T-helper 17 cell (primary cell): ENCODE measurements around the gene CRHR2. TPM values are rescaled to one million over a fixed set of nuclear protein-coding genes. Genes with fewer than 3 reads are reported as not detected.
A peak's percentile ranks its signal among the peaks of the same experiment; 100 is the strongest.

Experiments used
- ATAC-seq: fragments of 150-1000 bp; cut with Tn5 transposase; 2 replicates; pipeline ENCODE4 v1.10.0; 2021; ENCODE audit warnings: mild to moderate bottlenecking, moderate library complexity
- DNase-seq, 3 donors: peaks; one replicate each; pipeline versions ENCODE4 v3.0.0 to v3.0.0-alpha.2; 2020 to 2021
- H3K9me3 ChIP-seq: one replicate; pipeline ENCODE4 v1.7.0; 2013; ENCODE audit warnings: low read length, mild to moderate bottlenecking; ENCODE audit not compliant: control insufficient read depth, poor library complexity, severe bottlenecking
- H3K27ac Mint-ChIP-seq: one replicate; pipeline ENCODE4 v1.8.0; 2022; ENCODE audit warnings: mild to moderate bottlenecking, moderate library complexity, mixed read lengths
- H3K27me3 Mint-ChIP-seq: one replicate; pipeline ENCODE4 v1.8.0; 2022; ENCODE audit warnings: mixed read lengths
- H3K36me3 Mint-ChIP-seq: one replicate; pipeline ENCODE4 v1.8.0; 2022; ENCODE audit warnings: low read depth, mixed read lengths
- H3K4me1 Mint-ChIP-seq: one replicate; pipeline ENCODE4 v1.8.0; 2022; ENCODE audit warnings: mild to moderate bottlenecking, mixed read lengths
- H3K4me3 Mint-ChIP-seq: one replicate; pipeline ENCODE4 v1.8.0; 2022; ENCODE audit warnings: mild to moderate bottlenecking, moderate library complexity, mixed read lengths
- total RNA-seq, 4 donors: library from RNA in 2 of 4; stranded (reverse) in 2 of 4; gene quantifications; one replicate each; pipeline ENCODE4 v1.2.3 and lab custom pipeline; 2022 to 2026

The CRHR2 gene
- total RNA-seq, 2 donors from 2014 or later: not detected

DNA sequence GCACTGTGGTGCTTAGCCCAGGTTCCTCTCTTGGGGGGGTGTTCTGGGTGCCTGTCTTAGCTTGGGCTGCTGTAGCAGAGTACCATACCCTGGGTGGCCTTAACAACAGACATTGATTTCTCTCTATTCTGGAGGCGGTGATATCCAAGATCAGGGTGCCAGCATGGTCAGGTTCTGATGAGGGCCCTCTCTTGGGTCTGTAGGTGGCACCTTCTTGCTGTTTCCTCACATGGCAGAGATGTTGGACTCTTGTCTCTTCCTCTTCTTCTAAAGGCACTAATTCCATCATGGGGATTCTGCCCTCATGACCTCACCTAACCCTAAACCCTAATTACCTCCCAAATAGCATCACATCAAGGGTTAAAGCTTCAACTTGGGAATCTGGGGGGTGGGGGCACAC is 19.9 kb upstream of the CRHR2 start:
- ATAC-seq (peak; percentile 55), DNase-seq (no peak)
- Mint-ChIP-seq H3K27ac (peak overlapping the region; percentile 67), H3K36me3 (peaks cover 3% of the 10 kb centered on the region), H3K4me1 (peaks cover 19% of the 10 kb centered on the region), H3K4me3 (no peak overlapping the region), H3K27me3 (no peaks in the 10 kb centered on the region)
- H3K9me3 ChIP-seq: no peaks in the 10 kb centered on the region

DNA sequence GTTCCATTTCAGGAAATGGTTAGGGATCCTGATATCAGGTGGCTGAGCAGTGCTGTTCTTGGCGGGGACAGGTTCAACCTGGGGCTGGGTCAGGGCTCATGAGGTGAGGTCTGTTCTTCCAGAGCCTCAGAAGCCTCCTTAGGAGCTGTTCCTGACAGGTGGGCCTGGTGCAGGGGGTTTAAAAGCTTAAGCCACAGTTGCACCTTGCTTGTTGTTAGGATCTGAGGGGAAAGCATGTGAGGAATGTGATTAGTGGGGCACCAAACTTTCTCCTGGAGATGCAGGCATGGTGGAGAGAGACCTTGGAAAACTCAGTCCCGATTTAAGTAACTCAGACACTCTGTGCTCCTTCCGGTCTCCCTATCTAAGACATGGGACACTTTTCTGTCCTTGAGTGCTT is 18.7 kb upstream of the CRHR2 start:
- no peak overlapping the region for H3K4me3 Mint-ChIP-seq
- no peaks in the 10 kb centered on the region for H3K9me3 ChIP-seq
- H3K27me3 Mint-ChIP-seq: no peaks in the 10 kb centered on the region
- H3K27ac Mint-ChIP-seq: no peak overlapping the region
- H3K36me3 Mint-ChIP-seq: no peaks in the 10 kb centered on the region
- H3K4me1 Mint-ChIP-seq: peaks cover 19% of the 10 kb centered on the region
- DNase-seq: no peak
- no peak for ATAC-seq

DNA sequence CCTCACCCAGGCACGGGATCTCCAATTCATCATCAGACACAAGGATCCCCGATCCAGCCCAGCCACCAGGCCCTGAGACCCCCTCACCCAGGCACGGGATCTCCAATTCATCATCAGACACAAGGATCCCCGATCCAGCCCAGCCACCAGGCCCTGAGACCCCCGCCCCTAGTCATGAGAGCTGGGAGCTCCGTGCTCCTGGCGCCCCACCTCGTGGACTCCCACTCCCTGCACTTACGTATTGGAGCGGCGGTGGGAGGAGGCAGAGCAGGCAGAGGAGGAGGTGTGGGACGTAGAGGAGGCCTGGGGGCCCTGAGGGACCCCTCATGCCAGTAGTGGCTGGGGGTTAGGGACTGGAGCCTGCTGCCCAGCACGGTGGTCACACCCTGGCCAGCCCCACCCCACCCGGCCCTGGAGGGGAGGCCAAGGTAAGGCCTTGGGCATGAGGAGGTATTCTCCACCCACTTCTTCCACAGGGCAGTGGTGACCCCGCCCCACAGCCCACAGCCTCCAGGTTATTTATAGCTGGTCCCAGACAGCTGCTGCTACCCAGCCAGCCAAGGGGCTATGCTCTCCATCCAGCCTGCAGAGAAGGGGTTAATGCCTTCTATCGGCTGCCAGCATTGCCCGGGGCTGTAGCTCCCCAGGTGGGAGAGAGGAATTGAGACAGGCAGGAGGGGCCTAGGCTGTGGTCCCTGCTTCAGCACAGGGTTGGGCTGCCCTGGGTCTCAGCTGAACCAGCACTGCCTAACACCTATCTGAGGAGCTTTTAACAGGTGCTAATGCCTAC is 17.6 kb upstream of the CRHR2 start:
- Mint-ChIP-seq H3K27ac (peak overlapping the region; percentile 53), H3K27me3 (no peaks in the 10 kb centered on the region), H3K4me3 (peak overlapping the region; percentile 45), H3K36me3 (no peaks in the 10 kb centered on the region), H3K4me1 (peaks cover 19% of the 10 kb centered on the region)
- no peak for DNase-seq
- H3K9me3 ChIP-seq: no peaks in the 10 kb centered on the region
- no peak for ATAC-seq

DNA sequence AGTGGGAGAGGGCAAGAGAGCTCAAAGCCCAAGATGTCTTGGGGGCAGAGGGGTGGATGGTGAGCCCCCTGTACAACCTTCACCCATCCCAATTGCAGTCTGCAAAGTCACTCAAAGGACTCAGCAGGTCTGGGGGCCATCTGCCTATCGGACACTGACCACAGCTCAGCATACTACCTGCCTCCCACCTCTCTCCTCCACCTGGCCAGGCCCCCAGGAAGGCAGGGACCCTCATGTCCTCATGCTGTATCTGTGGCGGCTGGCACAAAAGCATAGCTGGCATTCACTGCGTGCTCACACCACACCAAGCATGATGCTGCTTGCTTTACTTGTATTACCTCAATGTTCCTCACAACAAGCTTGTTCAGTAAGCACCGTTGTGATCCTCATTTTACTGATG is 16.2 kb upstream of the CRHR2 start:
- Mint-ChIP-seq H3K36me3 (no peaks in the 10 kb centered on the region), H3K27ac (peak overlapping the region; percentile 49), H3K27me3 (peaks cover 3% of the 10 kb centered on the region), H3K4me1 (peaks cover 20% of the 10 kb centered on the region), H3K4me3 (peak overlapping the region; percentile 68)
- no peak for ATAC-seq
- H3K9me3 ChIP-seq: no peaks in the 10 kb centered on the region
- no peak for DNase-seq

DNA sequence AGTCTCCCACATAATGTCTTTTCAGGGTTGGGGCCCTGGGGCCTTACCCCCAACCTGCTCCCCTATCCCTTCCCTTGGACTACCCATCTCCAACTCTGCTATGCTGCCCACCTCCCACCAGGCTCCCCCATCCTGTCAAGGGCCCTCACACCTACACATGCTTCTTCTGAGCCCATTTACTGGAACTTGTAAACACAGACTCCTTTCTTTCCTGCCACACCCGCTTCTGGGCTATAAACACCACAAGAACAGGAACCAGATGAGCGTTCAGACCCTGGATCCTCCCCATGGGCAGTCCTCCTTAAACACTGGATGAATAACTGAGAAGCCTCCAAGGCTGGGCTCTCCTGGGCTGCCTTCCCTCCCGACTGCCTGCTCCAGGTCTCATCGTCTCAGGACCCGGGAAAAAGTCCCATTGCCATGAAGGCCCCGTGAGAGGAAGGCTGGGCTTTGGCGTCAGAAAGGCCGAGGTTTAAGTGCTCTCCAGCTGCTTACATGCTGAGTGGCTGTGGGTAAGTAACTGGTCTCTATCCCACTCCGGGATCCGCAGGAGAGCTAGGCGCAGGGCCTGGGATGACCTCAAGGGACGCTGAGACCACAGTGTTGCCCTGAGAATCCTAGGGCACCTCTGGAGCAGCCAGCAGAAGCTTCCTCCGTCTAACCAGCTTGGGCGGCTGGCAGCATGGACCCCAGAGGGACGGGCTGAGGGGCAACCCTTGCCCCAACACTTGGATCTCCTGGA is 15.6 kb upstream of the CRHR2 start:
- Mint-ChIP-seq H3K4me3 (peak overlapping the region; percentile 77), H3K36me3 (no peaks in the 10 kb centered on the region), H3K4me1 (peaks cover 17% of the 10 kb centered on the region), H3K27me3 (peaks cover 5% of the 10 kb centered on the region), H3K27ac (peak overlapping the region; percentile 49)
- ATAC-seq: no peak
- DNase-seq: no peak
- no peaks in the 10 kb centered on the region for H3K9me3 ChIP-seq

DNA sequence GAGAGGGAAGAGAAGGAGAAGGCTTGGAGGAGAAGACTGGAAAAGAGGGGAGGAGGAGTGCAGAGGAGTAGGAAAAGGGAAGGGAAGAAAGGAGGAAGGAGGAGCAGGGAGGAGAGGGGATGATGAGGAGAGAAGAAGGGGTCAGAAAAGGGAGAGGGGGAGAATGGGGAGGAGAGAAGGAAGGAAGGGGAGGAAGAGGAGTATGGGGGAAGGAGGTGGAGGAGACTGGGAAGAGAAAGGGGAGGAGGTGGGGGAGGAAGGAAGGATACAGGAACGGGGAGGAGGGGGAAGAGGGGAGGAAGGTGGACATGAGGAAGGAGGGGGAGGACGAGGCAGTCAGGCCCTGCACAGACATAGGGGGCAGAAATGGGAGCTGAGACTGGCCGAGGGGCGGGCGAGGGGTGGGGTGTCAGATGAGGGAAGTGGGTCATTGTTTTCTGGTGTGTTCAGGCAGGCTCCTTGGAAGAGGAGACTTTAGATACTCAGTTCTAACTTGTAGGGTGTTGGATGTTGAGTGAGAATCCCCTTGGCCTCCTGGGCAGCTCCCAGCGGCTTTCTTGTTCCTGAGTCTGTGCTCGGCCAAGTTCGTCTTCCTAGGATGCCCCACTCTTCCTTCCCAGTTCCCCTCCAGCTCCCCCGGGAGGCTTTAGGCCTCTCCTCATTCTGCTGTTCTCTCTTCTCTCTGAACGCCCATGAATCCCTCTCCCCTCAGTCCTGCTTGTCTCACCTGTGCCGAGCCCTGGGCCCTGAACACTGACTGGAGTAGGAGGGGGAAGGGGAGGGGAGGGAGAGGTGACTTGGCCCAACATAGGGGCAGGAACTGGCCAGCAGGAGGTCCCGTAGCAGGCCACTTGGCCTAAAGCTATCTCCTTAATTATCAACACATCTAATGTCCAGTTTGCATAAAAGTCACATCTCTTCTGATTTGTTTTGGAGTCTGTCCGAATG is 12.8 kb upstream of the CRHR2 start:
- H3K9me3 ChIP-seq: no peaks in the 10 kb centered on the region
- DNase-seq (no peak), ATAC-seq (no peak)
- Mint-ChIP-seq H3K4me1 (peaks cover 10% of the 10 kb centered on the region), H3K27me3 (peaks cover 21% of the 10 kb centered on the region), H3K36me3 (peaks cover under 1% of the 10 kb centered on the region), H3K4me3 (no peak overlapping the region), H3K27ac (no peak overlapping the region)

DNA sequence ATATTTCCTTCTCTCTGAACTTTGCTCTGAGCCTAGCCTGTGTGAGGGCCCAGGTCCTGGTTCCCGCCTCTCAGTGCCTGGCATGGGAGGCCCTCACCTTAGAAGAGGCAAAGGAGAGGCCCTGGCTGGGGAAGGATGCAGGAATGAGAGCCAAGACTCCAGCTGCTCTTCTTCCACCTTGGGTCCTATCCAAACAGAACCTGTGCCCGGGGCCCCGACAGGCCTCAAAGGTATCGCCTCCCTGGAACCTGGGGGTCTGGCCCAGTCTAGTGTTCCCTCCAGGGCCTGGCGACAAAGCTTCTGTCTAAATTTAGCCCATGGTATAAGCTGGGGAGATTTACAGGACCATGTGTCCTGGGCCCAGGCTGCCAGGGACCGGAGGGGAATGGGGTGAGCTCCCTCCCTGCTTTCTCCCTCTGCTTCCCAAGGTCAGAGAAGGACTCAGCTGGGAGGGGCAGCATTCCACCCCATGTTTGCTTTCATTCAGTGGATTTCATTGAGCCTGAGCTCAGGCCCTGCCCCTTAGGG is 12.0 kb upstream of the CRHR2 start:
- Mint-ChIP-seq H3K4me3 (no peak overlapping the region), H3K4me1 (peaks cover 10% of the 10 kb centered on the region), H3K27ac (no peak overlapping the region), H3K27me3 (peaks cover 29% of the 10 kb centered on the region), H3K36me3 (peaks cover 4% of the 10 kb centered on the region)
- H3K9me3 ChIP-seq: no peaks in the 10 kb centered on the region
- ATAC-seq (no peak), DNase-seq (no peak)

- no peak for ATAC-seq
- no peak for DNase-seq
- Mint-ChIP-seq H3K27ac (no peak overlapping the region), H3K36me3 (peaks cover 4% of the 10 kb centered on the region), H3K4me1 (peaks cover 6% of the 10 kb centered on the region), H3K27me3 (peaks cover 30% of the 10 kb centered on the region), H3K4me3 (no peak overlapping the region)
- H3K9me3 ChIP-seq: no peaks in the 10 kb centered on the region
These were observed 10.6 kb upstream of the CRHR2 start for GRCh38 chr7:30692882-30693281.

GRCh38 chr7:30692438-30692837 is 10.2 kb upstream of the CRHR2 start:
- H3K9me3 ChIP-seq: no peaks in the 10 kb centered on the region
- Mint-ChIP-seq H3K36me3 (peaks cover 4% of the 10 kb centered on the region), H3K27ac (peak overlapping the region; percentile 54), H3K4me3 (no peak overlapping the region), H3K4me1 (peaks cover 3% of the 10 kb centered on the region), H3K27me3 (peaks cover 30% of the 10 kb centered on the region)
- DNase-seq (no peak), ATAC-seq (no peak)

DNA sequence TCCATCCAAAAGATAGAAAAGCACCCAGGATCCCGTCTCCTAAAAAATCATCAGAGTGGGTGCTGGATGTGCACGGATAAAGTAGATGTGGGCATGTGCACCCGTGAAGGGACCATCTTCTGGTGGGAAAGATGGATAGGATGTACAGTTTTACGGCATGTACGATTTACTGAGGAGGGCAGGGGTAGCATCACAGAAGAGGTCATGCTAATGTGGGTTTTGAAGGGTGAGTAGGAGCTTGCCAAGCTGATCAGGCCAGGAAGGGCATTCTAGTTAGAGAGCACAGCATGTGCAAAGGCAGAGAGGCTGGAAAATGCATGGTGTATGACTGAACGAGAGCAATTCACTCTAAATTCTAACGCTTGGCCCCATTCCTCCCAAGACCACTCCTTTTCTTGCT is 7.8 kb upstream of the CRHR2 start:
- DNase-seq (no peak), ATAC-seq (no peak)
- peaks cover 4% of the 10 kb centered on the region for H3K36me3 Mint-ChIP-seq
- no peak overlapping the region for H3K27ac Mint-ChIP-seq
- no peaks in the 10 kb centered on the region for H3K9me3 ChIP-seq
- H3K4me1 Mint-ChIP-seq: peaks cover 4% of the 10 kb centered on the region
- peaks cover 42% of the 10 kb centered on the region for H3K27me3 Mint-ChIP-seq
- no peak overlapping the region for H3K4me3 Mint-ChIP-seq

- Mint-ChIP-seq H3K4me3 (no peak overlapping the region), H3K4me1 (peaks cover 2% of the 10 kb centered on the region), H3K27me3 (peaks cover 54% of the 10 kb centered on the region), H3K36me3 (peaks cover 4% of the 10 kb centered on the region), H3K27ac (no peak overlapping the region)
- ATAC-seq (no peak), DNase-seq (no peak)
- H3K9me3 ChIP-seq: no peaks in the 10 kb centered on the region
These were observed 6.5 kb upstream of the CRHR2 start for GRCh38 chr7:30688718-30689221.

DNA sequence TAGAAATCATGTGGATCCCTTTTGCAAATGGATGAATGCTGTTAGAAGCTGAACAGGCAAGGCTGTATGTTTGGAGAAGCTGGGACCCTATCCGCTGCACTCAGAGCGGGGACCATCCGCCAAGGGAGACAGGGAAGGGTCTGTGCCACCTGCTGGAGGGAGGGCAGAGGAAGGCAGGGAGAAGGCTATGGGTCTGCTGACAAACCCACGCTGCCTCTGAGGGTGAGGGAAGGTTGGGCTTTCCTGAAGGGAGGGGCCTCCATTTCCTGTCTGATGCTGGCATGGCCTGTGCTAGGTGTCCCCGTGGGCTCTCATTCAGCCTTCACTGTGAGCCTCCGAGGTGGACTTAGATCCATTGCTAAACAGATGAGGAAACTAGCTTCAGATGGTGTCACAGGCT is 5.3 kb upstream of the CRHR2 start:
- no peak for ATAC-seq

More for the DNA sequence above, 5.3 kb upstream of the CRHR2 start:
- H3K9me3 ChIP-seq: no peaks in the 10 kb centered on the region
- H3K27me3 Mint-ChIP-seq: peaks cover 57% of the 10 kb centered on the region
- peak overlapping the region; percentile 51 for H3K27ac Mint-ChIP-seq
- H3K4me3 Mint-ChIP-seq: no peak overlapping the region
- peaks cover 6% of the 10 kb centered on the region for H3K4me1 Mint-ChIP-seq
- peaks cover 8% of the 10 kb centered on the region for H3K36me3 Mint-ChIP-seq
- DNase-seq: no peak
